ENCODE results near the gene TRIO. TPM values are rescaled to one million over a fixed set of nuclear protein-coding genes. Genes with fewer than 3 reads are reported as not detected.

The TRIO gene
- total RNA-seq, 1 donor from 2014 or later: 200 TPM

GRCh38 chr5:14213813-14214585 is 70.9 kb downstream of the TRIO start:
- H3K27ac Mint-ChIP-seq (ENCODE audit: unreplicated experiment): peak overlapping the region; percentile 62
- TF ChIP-seq CTCF (IDR thresholded peaks at IDR 0.05): no peak
- H3K4me3 Mint-ChIP-seq (ENCODE audit: unreplicated experiment): no peak overlapping the region
- H3K4me1 Mint-ChIP-seq (ENCODE audit: low read depth): peaks cover 90% of the 10 kb centered on the region
- H3K27me3 Mint-ChIP-seq (ENCODE audit: low read depth): no peaks in the 10 kb centered on the region
- no peak for DNase-seq (ENCODE audit: low spot score)
- H3K36me3 Mint-ChIP-seq (ENCODE audit: low read depth): no peaks in the 10 kb centered on the region
- no peaks in the 10 kb centered on the region for H3K9me3 Mint-ChIP-seq (ENCODE audit: low read depth)

- Mint-ChIP-seq H3K36me3 (ENCODE audit: low read depth) (no peaks in the 10 kb centered on the region), H3K4me3 (ENCODE audit: unreplicated experiment) (no peak overlapping the region), H3K4me1 (ENCODE audit: low read depth) (peaks cover 90% of the 10 kb centered on the region), H3K9me3 (ENCODE audit: low read depth) (no peaks in the 10 kb centered on the region), H3K27me3 (ENCODE audit: low read depth) (no peaks in the 10 kb centered on the region), H3K27ac (ENCODE audit: unreplicated experiment) (peak overlapping the region; percentile 30)
- DNase-seq (ENCODE audit: low spot score): no peak
- TF ChIP-seq CTCF (IDR thresholded peaks at IDR 0.05): no peak
These were observed 72.8 kb downstream of the TRIO start for GRCh38 chr5:14215901-14216300.

DNA sequence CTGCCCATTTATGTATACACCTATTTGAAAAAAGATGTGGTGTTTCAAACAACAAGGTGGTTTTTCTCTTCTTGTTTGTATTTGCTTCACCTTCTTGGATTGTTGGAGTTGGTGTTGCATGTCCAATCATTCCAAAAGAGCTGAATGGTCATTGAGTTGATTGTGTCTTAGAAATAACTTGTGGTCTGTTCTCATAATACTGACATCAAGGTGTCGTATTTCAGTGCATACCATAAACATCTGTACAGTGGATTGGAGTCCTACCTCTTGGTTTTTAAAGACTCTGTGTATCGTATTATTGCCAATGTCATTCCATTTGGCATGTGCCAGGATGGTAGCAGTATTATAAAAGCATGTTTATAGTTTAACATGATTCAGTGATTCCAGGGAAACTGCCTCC is 73.2 kb downstream of the TRIO start:
- peak overlapping the region; percentile 88 for H3K27ac Mint-ChIP-seq (ENCODE audit: unreplicated experiment)
- no peaks in the 10 kb centered on the region for H3K36me3 Mint-ChIP-seq (ENCODE audit: low read depth)
- DNase-seq (ENCODE audit: low spot score): no peak
- H3K4me1 Mint-ChIP-seq (ENCODE audit: low read depth): peaks cover 92% of the 10 kb centered on the region
- H3K4me3 Mint-ChIP-seq (ENCODE audit: unreplicated experiment): no peak overlapping the region
- H3K27me3 Mint-ChIP-seq (ENCODE audit: low read depth): no peaks in the 10 kb centered on the region
- no peaks in the 10 kb centered on the region for H3K9me3 Mint-ChIP-seq (ENCODE audit: low read depth)
- TF ChIP-seq CTCF (IDR thresholded peaks at IDR 0.05): no peak

GRCh38 chr5:14216902-14217301 is 73.8 kb downstream of the TRIO start:
- peaks cover 93% of the 10 kb centered on the region for H3K4me1 Mint-ChIP-seq (ENCODE audit: low read depth)
- TF ChIP-seq CTCF (IDR thresholded peaks at IDR 0.05): no peak
- DNase-seq (ENCODE audit: low spot score): no peak
- no peaks in the 10 kb centered on the region for H3K36me3 Mint-ChIP-seq (ENCODE audit: low read depth)
- H3K4me3 Mint-ChIP-seq (ENCODE audit: unreplicated experiment): no peak overlapping the region
- H3K9me3 Mint-ChIP-seq (ENCODE audit: low read depth): no peaks in the 10 kb centered on the region
- H3K27ac Mint-ChIP-seq (ENCODE audit: unreplicated experiment): peak overlapping the region; percentile 88
- no peaks in the 10 kb centered on the region for H3K27me3 Mint-ChIP-seq (ENCODE audit: low read depth)

DNA sequence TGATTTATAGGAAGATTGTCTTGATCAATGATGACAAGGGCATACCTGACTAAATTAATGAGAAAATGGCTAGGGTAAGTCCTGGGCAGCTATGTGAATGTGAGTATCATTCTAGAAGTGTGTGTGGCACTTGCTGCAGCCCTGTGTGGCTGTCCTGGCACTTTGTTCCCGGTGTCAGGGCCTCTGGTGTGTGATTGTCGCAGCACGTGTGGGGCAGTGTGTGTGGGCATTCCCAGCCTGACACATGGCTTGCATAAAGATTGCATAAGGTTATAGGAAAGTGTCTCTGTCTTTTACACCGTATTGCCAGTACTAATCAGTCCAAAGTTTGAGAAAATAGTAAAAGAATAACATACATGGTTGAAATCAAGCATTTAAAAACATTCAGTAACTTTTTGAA is 74.4 kb downstream of the TRIO start:
- Mint-ChIP-seq H3K36me3 (ENCODE audit: low read depth) (no peaks in the 10 kb centered on the region), H3K27ac (ENCODE audit: unreplicated experiment) (peak overlapping the region; percentile 88), H3K4me1 (ENCODE audit: low read depth) (peaks cover 87% of the 10 kb centered on the region), H3K9me3 (ENCODE audit: low read depth) (no peaks in the 10 kb centered on the region), H3K4me3 (ENCODE audit: unreplicated experiment) (no peak overlapping the region), H3K27me3 (ENCODE audit: low read depth) (no peaks in the 10 kb centered on the region)
- no peak for TF ChIP-seq CTCF (IDR thresholded peaks at IDR 0.05)
- no peak for DNase-seq (ENCODE audit: low spot score)

Measured in chondrocyte (in vitro differentiated cells).